Lower lobe of right lung (tissue), 2 donors: Measurements from ENCODE around the gene CARS1. TPM values are rescaled to one million over a fixed set of nuclear protein-coding genes. Genes with fewer than 3 reads are reported as not detected.

Experiments used
- ATAC-seq, 2 donors: fragments of 200-7000 bp; cut with Tn5 transposase; one replicate each; pipeline ENCODE4 v1.9.1; 2020 to 2022; ENCODE audit warnings: mild to moderate bottlenecking in 2 of 2, moderate library complexity in 2 of 2
- DNase-seq: peaks from one replicate; pipeline ENCODE4 v3.0.0-alpha.2; 2020
- H3K27ac ChIP-seq: fragments of 200-600 bp; one replicate; pipeline ENCODE4 v1.8.0; 2022
- H3K27me3 ChIP-seq: fragments of 200-600 bp; one replicate; pipeline ENCODE4 v1.8.0; 2022; ENCODE audit warnings: low read depth
- H3K36me3 ChIP-seq: fragments of 200-600 bp; one replicate; pipeline ENCODE4 v1.8.0; 2022; ENCODE audit warnings: mild to moderate bottlenecking
- H3K4me1 ChIP-seq: fragments of 200-600 bp; one replicate; pipeline ENCODE4 v1.8.0; 2022
- H3K4me3 ChIP-seq: fragments of 200-600 bp; one replicate; pipeline ENCODE4 v1.8.0; 2022; ENCODE audit warnings: mild to moderate bottlenecking
- H3K9me3 ChIP-seq: fragments of 200-600 bp; one replicate; pipeline ENCODE4 v1.8.0; 2022
- intact Hi-C: fragments of 100-400 bp; cut with DNase I; formaldehyde crosslinking; loops from one replicate; pipeline ENCODE4 v1.11.0; 2022
- total RNA-seq: library from RNA; stranded (reverse); fragmentation: NEBNext Ultra II Directional; extraction: Animal tissue kit (Norgen Biotek cat#: 25700); gene quantifications from one replicate; pipeline ENCODE4 v1.2.1, GENCODE V29; 2021
- TF ChIP-seq, protein P1 (sequence below): fragments of 200-600 bp; IDR thresholded peaks from one replicate; pipeline ENCODE4 v1.8.0; 2022; ENCODE audit warnings: antibody characterized with exemption, mild to moderate bottlenecking
- donor health status: DM: no; HTN: yes; CAD: no; lungs with severe emphysema.

Gene CARS1
- total RNA-seq, 1 donor from 2014 or later: 40.2 TPM

DNA sequence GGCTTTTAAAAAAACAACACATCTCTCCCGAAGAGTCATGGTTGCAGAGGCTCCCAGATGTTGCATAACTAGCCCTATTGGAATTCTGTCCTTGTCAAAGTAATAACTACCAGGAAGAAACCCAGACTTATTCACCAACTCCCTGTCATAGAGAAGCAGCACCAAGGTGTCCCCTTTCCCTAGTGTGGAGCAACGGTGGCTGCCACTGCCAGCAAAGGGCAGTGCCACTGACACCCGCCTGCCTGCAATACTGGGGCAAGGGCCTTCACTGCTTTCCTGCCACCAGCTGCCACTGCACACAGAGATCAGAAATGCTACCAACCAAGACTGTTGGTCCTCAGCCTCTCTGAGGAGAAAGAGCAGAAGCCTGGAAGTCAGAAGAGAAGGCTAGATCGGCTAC lies 92.4 kb downstream of the CARS1 start:
- Histone ChIP-seq H3K4me3 (no peak overlapping the region), H3K27ac (no peak overlapping the region)
- TF ChIP-seq, protein P1, sequence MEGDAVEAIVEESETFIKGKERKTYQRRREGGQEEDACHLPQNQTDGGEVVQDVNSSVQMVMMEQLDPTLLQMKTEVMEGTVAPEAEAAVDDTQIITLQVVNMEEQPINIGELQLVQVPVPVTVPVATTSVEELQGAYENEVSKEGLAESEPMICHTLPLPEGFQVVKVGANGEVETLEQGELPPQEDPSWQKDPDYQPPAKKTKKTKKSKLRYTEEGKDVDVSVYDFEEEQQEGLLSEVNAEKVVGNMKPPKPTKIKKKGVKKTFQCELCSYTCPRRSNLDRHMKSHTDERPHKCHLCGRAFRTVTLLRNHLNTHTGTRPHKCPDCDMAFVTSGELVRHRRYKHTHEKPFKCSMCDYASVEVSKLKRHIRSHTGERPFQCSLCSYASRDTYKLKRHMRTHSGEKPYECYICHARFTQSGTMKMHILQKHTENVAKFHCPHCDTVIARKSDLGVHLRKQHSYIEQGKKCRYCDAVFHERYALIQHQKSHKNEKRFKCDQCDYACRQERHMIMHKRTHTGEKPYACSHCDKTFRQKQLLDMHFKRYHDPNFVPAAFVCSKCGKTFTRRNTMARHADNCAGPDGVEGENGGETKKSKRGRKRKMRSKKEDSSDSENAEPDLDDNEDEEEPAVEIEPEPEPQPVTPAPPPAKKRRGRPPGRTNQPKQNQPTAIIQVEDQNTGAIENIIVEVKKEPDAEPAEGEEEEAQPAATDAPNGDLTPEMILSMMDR: no peak

DNA sequence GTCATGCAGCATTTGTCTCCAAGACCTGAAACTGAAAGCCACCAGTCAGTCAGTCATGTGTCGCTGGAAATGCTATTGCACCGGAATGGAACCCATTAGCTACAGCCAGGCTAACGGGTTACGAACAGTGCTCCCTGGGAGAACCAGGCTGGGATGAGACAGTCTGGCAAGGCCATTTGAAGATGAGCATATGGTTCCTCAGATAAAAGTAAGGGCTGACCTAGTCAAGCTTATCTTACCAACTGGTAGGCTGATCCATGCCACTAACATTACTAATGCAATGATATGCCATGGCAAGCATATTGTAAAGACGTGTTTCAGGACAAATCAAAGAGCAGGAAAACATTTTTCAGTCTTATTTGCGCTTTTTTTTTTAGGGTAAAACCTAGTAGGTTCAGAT lies 93.5 kb downstream of the CARS1 start:
- Histone ChIP-seq H3K27ac (no peak overlapping the region), H3K4me3 (no peak overlapping the region), H3K36me3 (peaks cover 85% of the 10 kb centered on the region), H3K9me3 (no peaks in the 10 kb centered on the region), H3K4me1 (no peaks in the 10 kb centered on the region), H3K27me3 (no peaks in the 10 kb centered on the region)
- DNase-seq (no peak), ATAC-seq (no peak)
- intact Hi-C loops: no loop called here
- TF ChIP-seq, protein P1: no peak

More for the DNA sequence above, 92.4 kb downstream of the CARS1 start:
- peaks cover 85% of the 10 kb centered on the region for H3K36me3 ChIP-seq
- ATAC-seq (no peak), DNase-seq (no peak)
- H3K9me3 ChIP-seq: no peaks in the 10 kb centered on the region
- no peaks in the 10 kb centered on the region for H3K4me1 ChIP-seq
- intact Hi-C loops: no loop called here
- H3K27me3 ChIP-seq: no peaks in the 10 kb centered on the region

DNA sequence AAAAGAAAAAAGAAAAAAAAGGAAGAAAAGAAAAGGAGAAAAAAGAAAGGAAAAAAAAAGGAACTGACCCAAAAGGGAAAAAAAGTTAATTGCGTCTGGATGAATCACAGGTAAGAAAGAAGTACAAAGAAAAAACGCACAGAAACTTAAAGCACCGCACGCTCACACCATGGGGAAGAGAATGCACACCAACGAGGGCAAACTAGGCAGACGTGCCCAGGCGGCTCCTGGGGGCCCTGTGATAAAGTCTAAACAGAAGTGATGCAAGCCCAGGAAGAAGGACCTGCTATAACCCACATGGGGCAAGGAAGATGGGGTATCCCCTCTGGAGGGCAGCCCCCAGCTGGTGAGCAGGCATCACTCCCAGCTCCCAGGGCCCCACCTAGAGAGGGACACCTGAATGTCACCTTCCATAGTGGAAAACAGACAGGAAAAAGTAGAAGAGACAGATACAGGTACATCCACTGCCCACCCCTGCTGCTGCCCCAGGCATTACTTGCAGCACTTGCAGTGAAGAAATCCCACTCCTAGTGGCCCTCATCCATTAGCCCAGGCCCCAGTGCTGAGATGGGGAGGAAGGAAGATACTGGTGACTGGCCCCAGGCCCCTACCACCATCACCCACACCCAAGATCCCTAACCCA lies 94.0 kb downstream of the CARS1 start:
- no peak for ATAC-seq
- intact Hi-C loops: no loop called here
- H3K27me3 ChIP-seq: no peaks in the 10 kb centered on the region
- no peak overlapping the region for H3K4me3 ChIP-seq
- peaks cover 2% of the 10 kb centered on the region for H3K4me1 ChIP-seq
- peaks cover 85% of the 10 kb centered on the region for H3K36me3 ChIP-seq
- TF ChIP-seq, protein P1: no peak
- no peak for DNase-seq
- H3K9me3 ChIP-seq: no peaks in the 10 kb centered on the region
- no peak overlapping the region for H3K27ac ChIP-seq

DNA sequence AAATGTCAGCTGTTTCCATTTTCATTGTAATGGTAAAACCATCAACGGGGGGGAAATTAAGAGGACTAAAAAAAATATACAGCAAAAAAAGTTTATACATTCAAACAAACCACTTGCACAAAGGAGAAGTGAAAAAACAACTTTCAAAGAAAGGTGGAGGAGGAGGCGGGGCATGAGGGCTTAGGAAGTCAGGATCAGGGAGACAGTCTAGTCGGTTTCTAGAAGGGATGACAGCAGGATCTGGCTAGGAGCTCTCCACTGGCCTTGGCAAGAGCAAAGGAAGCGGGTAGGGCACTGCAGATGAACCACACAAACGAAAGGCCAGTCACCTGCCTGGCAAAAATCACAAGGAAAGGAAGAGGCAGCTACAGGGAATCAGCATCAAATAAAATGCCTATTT lies 96.1 kb downstream of the CARS1 start:
- H3K4me3 ChIP-seq: no peak overlapping the region
- TF ChIP-seq, protein P1: no peak

DNA sequence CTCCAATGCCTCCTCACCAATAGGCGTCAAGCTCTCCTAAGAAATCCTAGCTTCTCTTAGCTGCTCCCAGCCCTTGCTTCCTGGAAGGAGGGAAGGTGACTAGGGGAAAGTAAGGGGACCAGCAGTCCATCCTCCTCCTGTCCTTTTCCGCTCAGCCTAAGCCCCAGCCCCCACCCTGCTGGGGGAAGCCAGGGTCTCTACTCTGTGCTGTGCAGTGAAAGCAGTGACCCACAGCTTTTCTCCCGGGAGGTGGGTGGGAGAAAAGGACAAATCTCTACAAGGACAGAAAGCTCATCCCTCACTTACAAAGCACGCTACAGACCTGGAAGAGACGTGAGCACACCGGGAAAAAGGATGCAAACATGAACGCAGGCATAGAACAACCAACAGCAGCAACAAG lies 97.1 kb downstream of the CARS1 start:
- ATAC-seq: no peak
- H3K4me3 ChIP-seq: no peak overlapping the region
- peaks cover 7% of the 10 kb centered on the region for H3K4me1 ChIP-seq
- no peak overlapping the region for H3K27ac ChIP-seq
- TF ChIP-seq, protein P1: no peak
- intact Hi-C loops: no loop called here
- no peaks in the 10 kb centered on the region for H3K9me3 ChIP-seq
- no peaks in the 10 kb centered on the region for H3K27me3 ChIP-seq
- no peak for DNase-seq
- H3K36me3 ChIP-seq: peaks cover 85% of the 10 kb centered on the region

More for the DNA sequence above, 96.1 kb downstream of the CARS1 start:
- no peak overlapping the region for H3K27ac ChIP-seq
- ATAC-seq (no peak), DNase-seq (no peak)
- intact Hi-C loops: no loop called here
- no peaks in the 10 kb centered on the region for H3K27me3 ChIP-seq
- no peaks in the 10 kb centered on the region for H3K9me3 ChIP-seq
- peaks cover 7% of the 10 kb centered on the region for H3K4me1 ChIP-seq
- H3K36me3 ChIP-seq: peaks cover 85% of the 10 kb centered on the region
